ENCODE measurements around the gene LHX3.

- TF ChIP-seq RNF2 (IDR thresholded peaks at IDR 0.05; ENCODE audit: borderline replicate concordance, low read depth), result no peak
- no peak for TF ChIP-seq MAFK (IDR thresholded peaks at IDR 0.05; ENCODE audit: partially characterized antibody)
- TF ChIP-seq RAD21 (conservative IDR thresholded peaks at IDR 0.05 in 1 of 2, IDR thresholded peaks at IDR 0.05 in 1 of 2), result no peak
- TF ChIP-seq HMGXB4 (CRISPR knock-in tag; IDR thresholded peaks at IDR 0.05; ENCODE audit: borderline replicate concordance), result no peak
- no peak for TF ChIP-seq CTCF (IDR thresholded peaks at IDR 0.05)
- TF ChIP-seq, protein P1, sequence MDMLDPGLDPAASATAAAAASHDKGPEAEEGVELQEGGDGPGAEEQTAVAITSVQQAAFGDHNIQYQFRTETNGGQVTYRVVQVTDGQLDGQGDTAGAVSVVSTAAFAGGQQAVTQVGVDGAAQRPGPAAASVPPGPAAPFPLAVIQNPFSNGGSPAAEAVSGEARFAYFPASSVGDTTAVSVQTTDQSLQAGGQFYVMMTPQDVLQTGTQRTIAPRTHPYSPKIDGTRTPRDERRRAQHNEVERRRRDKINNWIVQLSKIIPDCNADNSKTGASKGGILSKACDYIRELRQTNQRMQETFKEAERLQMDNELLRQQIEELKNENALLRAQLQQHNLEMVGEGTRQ (IDR thresholded peaks at IDR 0.05), result no peak
- no peak for TF ChIP-seq FOSL2 (IDR thresholded peaks at IDR 0.05)
- TF ChIP-seq FOSL2 (CRISPR knock-in tag; IDR thresholded peaks at IDR 0.05), result no peak
Measured at GRCh38 chr9:136192289-136193126, 12.4 kb downstream of the LHX3 start.
